Activated CD4-positive, alpha-beta T cell treated with anti-CD3 and anti-CD28 coated beads for 36 hours (primary cell): ENCODE measurements around the gene HOXA6. TPM values are rescaled to one million over a fixed set of nuclear protein-coding genes. Genes with fewer than 3 reads are reported as not detected.

Source experiments
- ATAC-seq: fragments of 200-7000 bp; cut with Tn5 transposase; one replicate; pipeline ENCODE4 v1.10.0; 2021; ENCODE audit warnings: mild to moderate bottlenecking, moderate library complexity
- CTCF ChIA-PET: fragments of 350-600 bp; sonication (Branson Sonifier 250); formaldehyde crosslinking; loops from one replicate; lab custom pipeline; 2021; ENCODE audit warnings: antibody characterized with exemption; lab: Charles Lee
- POLR2A ChIA-PET: fragments of 350-600 bp; sonication (Branson Sonifier 250); formaldehyde crosslinking; loops from one replicate; lab custom pipeline; 2021; ENCODE audit warnings: antibody characterized with exemption, inconsistent platforms; lab: Charles Lee
- DNase-seq: peaks from one replicate; pipeline ENCODE4 v3.0.0-alpha.2; 2020
- H3K27ac Mint-ChIP-seq: one replicate; pipeline ENCODE4 v1.8.0; 2021; ENCODE audit warnings: mixed read lengths
- H3K27me3 Mint-ChIP-seq: one replicate; pipeline ENCODE4 v1.8.0; 2021; ENCODE audit warnings: mixed read lengths
- H3K36me3 Mint-ChIP-seq: one replicate; pipeline ENCODE4 v1.8.0; 2021; ENCODE audit warnings: low read depth, mixed read lengths
- H3K4me1 Mint-ChIP-seq: one replicate; pipeline ENCODE4 v1.8.0; 2021; ENCODE audit warnings: mixed read lengths
- H3K4me3 Mint-ChIP-seq: one replicate; pipeline ENCODE4 v1.8.0; 2021; ENCODE audit warnings: mild to moderate bottlenecking, moderate library complexity, mixed read lengths
- H3K9me3 Mint-ChIP-seq: one replicate; pipeline ENCODE4 v1.8.0; 2021; ENCODE audit warnings: low read depth, mixed read lengths
- intact Hi-C, 2 experiments: fragments of 100-400 bp; cut with DNase I in 1 of 2; cut with micrococcal nuclease in 1 of 2; formaldehyde crosslinking; loops; one replicate each; pipeline versions ENCODE4 v1.14.2 to v1.15.1; 2022 to 2024; cut with DNase I, micrococcal nuclease
- total RNA-seq, 2 experiments: library from RNA; stranded (reverse); gene quantifications; one replicate each; pipeline ENCODE4 v1.2.3, GENCODE V29; 2021

The HOXA6 gene
- total RNA-seq, 2 experiments from 2014 or later, result not detected

DNA sequence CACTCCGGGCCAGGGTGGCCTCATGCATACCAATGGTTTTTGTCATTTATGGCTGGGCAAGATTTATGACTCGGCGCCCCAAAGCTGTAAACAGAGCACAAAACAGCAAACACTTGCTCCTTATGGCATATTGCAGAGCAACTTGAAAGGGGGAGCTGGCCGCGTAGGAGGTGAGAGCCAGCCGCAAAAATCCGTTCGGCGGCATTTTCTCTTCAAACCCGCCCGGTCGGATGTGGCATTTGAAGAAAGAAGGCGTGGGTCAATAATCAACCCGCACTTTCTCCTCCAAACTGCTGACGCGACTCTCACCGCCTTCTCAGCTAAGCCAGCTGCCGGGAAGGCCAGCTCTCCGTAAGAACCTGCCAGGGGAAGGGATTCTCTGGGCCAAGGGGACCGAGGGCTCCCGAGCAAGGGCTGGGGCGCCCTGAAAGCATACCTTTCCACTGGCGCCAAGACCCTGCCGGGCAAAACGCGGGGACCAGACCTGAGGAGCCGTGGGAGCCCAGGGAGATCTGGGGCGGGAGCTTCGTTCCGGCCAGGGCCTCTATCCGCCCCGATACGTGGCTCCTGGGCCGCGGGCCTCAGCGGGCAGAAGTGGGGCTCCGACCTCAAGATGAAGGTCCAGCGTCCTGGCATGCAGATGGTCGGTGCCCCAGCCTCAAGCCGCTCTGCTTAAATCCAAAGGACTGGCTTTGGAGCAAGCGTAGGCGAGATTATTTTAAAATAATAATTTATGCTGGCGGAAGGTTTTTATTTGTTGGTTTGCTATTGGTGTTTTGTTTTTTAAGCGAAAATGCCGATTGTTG is 32.1 kb downstream of the HOXA6 start:
- ChIA-PET CTCF (interaction anchor here (0.8 kb wide), 1 partner anchor 42 kb away, joined by 8 read pairs; no protein-coding TSS in a partner anchor), POLR2A (no interaction called here)

DNA sequence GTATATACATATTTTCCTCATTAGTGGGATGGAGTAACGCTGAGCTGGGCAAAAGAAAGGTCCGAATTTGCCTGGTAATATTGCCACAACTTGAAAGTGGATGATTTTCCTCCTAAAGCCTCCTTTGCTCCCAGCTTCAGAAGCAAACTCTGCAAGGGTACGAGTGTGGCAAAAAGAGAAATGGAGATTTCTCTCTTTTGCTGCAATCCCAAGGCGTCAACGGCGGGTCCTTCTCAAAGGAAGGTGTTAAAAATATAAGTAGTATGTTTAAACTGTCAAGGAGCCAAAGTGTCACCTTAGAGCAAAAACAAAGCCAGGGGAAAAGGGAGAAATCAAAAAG is 32.7 kb downstream of the HOXA6 start:
- ATAC-seq, result no peak
- H3K4me1 Mint-ChIP-seq, result no peaks in the 10 kb centered on the region
- no peaks in the 10 kb centered on the region for H3K9me3 Mint-ChIP-seq
- H3K4me3 Mint-ChIP-seq, result no peak overlapping the region
- intact Hi-C loops, result no loop called here
- ChIA-PET CTCF (interaction anchor here (0.7 kb wide), 1 partner anchor 203 kb away, joined by 3 read pairs; no protein-coding TSS in a partner anchor), POLR2A (no interaction called here)
- no peak for DNase-seq
- H3K27me3 Mint-ChIP-seq, result peaks cover 11% of the 10 kb centered on the region
- H3K36me3 Mint-ChIP-seq, result no peaks in the 10 kb centered on the region
- no peak overlapping the region for H3K27ac Mint-ChIP-seq

More for the DNA sequence above, 32.1 kb downstream of the HOXA6 start:
- no peaks in the 10 kb centered on the region for H3K36me3 Mint-ChIP-seq
- intact Hi-C loops, result no loop called here
- ATAC-seq (no peak), DNase-seq (no peak)
- H3K4me3 Mint-ChIP-seq, result no peak overlapping the region
- H3K27me3 Mint-ChIP-seq, result peaks cover 9% of the 10 kb centered on the region
- no peaks in the 10 kb centered on the region for H3K4me1 Mint-ChIP-seq
- no peak overlapping the region for H3K27ac Mint-ChIP-seq
- no peaks in the 10 kb centered on the region for H3K9me3 Mint-ChIP-seq

DNA sequence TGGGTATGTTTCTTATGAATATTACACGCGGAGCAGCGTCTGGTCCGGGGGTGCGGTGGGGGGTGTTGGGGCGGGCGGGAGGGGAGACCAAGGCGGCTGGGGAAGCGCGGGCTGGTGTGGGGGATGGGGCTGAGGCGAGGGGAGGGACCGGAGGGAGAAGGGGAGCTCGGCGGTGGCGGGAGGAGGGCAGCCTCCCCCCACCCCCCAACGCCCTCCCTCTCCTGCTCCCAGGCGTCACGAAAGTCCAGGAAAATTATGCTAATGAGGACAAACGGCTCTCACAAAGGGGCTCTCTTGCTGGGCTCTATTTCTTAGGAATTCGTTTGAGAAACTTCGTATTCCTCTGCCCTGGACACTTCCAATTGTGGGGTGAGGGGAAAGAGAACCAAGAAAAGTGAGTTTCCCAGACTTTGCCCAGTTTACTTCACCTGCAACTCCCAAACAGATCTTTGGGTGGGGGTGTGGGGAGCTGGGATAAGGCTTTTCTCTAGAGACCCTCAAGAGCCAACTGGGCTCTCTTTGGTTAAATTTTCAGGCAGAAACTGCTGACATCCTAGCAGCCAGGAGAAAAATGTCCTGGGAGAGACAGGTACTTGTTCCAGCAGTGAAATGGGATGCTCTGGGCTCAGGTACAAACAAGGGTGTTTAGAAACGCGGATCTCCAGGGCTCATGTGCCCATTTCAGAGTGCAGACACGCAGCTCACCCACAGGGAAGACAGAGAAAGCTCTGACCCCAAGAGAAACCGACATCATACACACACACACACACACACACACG is 33.4 kb downstream of the HOXA6 start:
- no peak for DNase-seq
- no peaks in the 10 kb centered on the region for H3K9me3 Mint-ChIP-seq
- ATAC-seq, result no peak
- H3K27me3 Mint-ChIP-seq, result peaks cover 11% of the 10 kb centered on the region
- H3K4me3 Mint-ChIP-seq, result no peak overlapping the region
- no peaks in the 10 kb centered on the region for H3K4me1 Mint-ChIP-seq
- H3K36me3 Mint-ChIP-seq, result no peaks in the 10 kb centered on the region
- intact Hi-C loops, result no loop called here
- no peak overlapping the region for H3K27ac Mint-ChIP-seq
- CTCF ChIA-PET, result interaction anchor here (0.6 to 0.7 kb wide), 2 partner anchors 22 to 202 kb away, joined by 3 read pairs; no protein-coding TSS in a partner anchor
- POLR2A ChIA-PET, result no interaction called here

DNA sequence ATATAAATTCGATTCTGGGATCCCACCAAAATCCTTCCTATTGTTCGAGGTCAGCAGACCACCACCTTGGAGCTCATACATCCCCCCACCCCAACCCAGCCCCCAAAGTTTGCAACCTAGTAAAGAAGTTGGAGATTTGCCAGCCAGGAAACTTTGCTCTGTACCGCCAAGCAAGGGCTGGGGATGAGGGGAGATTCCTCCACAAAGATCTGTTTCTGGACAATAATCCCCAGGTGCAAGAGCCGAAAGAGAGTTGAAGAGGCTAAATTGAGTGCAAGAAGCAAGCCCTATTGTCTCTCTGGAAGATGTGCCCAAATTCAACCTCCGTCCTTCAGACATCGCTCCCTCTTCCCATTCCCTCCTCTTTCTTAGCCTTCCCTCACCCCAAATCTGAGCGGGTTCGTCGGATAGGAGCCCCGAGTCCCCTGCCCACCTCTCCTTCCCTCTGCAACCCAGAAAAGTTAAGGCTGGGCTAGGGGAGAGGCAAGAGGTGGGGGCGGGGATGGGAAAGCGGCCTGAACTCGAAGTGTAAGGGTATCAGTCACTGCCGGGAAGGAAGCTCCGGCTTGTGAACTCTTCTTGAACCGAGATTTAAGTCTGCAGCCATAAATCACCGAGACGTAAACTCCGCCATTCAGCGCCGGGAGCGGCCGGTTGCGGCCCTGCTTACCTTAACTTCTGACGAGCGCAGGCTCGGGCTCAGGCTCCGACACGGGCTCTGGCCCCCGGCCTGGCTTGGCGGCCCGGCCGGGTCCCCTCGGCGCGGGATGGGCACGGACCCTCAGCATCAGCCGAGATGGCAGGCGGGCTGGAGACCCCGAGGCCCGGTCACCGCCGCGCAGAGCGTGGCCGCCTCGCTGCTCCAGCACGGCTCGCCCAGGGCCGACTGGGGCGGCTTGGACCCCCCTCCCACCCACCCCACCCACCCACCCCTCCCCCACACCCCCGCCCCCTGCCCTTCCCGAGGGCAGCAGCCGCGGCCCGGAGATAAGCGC is 34.3 kb downstream of the HOXA6 start:
- ChIA-PET POLR2A (no interaction called here), CTCF (no interaction called here)
- no peaks in the 10 kb centered on the region for H3K9me3 Mint-ChIP-seq
- H3K27ac Mint-ChIP-seq, result no peak overlapping the region
- peaks cover 11% of the 10 kb centered on the region for H3K27me3 Mint-ChIP-seq
- no peaks in the 10 kb centered on the region for H3K36me3 Mint-ChIP-seq
- no peak overlapping the region for H3K4me3 Mint-ChIP-seq
- intact Hi-C loops, result no loop called here
- no peak for ATAC-seq
- no peak for DNase-seq
- H3K4me1 Mint-ChIP-seq, result no peaks in the 10 kb centered on the region

DNA sequence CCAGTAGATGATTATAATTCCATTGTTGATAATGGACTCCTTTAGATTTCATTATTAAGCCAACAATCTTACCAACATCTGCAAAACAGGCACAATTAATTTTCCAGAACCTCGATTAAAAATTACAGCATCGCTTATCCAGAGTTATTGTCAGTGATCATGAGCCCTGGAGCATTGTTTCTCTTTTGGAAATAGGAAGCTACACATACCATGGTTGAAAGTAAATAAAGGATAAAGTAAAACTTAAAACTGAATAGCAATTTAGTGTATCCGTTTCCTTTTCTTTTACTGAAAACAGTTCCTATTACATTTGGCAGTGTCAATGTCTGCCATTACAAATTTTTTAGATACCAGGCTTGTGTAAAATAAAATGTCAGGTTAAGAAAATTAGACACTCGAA is 35.2 kb downstream of the HOXA6 start:
- intact Hi-C loops, result no loop called here
- Mint-ChIP-seq H3K4me1 (no peaks in the 10 kb centered on the region), H3K36me3 (no peaks in the 10 kb centered on the region), H3K4me3 (no peak overlapping the region), H3K9me3 (no peaks in the 10 kb centered on the region), H3K27me3 (peaks cover 13% of the 10 kb centered on the region), H3K27ac (no peak overlapping the region)
- ATAC-seq, result no peak
- ChIA-PET POLR2A (no interaction called here), CTCF (no interaction called here)
- no peak for DNase-seq

DNA sequence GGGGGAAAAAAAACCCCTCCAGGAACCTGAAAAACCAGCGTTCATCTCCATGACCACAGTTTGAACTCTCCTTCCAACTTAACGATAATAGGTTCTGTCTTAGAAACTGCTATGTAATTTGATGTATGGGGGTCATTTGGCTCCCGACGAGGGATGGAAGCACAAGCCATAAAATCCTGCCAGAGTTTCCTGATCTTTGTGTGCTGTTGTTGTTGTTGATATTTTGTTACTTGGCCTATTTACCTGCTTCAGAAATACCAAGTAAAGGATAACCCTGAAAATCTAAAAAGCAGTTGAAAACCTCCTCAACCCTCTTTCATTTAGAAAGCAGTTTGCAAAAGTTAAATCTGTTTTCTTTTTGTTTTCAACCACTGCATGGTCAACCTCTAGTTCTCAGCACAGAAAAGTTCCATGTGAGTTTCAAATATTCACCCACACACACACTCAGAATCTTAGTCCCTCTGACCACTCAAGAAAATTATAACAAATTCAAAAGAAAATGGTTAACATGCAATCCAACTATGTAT is 35.8 kb downstream of the HOXA6 start:
- ChIA-PET CTCF (no interaction called here), POLR2A (no interaction called here)
- H3K4me1 Mint-ChIP-seq, result no peaks in the 10 kb centered on the region
- ATAC-seq, result no peak
- no peak for DNase-seq
- no peak overlapping the region for H3K27ac Mint-ChIP-seq
- H3K27me3 Mint-ChIP-seq, result peaks cover 13% of the 10 kb centered on the region
- no peak overlapping the region for H3K4me3 Mint-ChIP-seq
- H3K9me3 Mint-ChIP-seq, result no peaks in the 10 kb centered on the region
- intact Hi-C loops, result no loop called here
- H3K36me3 Mint-ChIP-seq, result no peaks in the 10 kb centered on the region

DNA sequence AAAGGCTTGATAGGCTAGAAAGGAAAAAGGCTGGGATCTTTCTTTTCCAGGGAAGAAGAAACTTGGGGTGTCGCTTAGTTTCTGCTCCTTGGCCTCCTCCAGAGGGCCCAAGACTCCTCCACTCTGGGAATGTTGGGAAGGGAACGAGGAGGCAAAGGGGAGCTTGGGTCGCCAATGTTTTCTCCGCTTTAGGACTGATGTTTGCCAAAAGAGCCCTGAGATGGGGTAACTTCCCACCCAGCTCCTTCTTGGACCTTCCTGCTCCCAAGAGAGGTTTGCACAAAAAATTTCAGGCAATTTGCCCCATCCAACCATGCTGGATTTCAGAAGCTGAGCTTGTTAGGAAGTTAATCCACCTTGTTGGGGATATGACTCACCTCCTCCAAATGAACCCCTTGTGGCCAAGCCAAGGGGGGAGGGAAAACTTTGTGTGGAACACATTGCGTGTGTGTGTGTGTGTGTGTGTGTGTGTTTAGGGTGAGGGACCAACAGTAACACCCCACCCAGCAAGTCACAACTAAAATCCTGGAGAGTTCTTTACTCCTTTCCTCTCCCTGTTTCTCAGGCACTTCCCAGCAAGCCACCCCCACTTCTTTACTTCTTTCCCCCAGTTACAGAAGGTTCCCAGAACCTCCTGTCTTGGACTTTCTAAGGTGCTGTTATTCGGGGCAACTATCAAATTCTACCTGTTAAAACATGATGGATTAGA is 36.4 kb downstream of the HOXA6 start:
- H3K27ac Mint-ChIP-seq, result no peak overlapping the region
- peaks cover 11% of the 10 kb centered on the region for H3K27me3 Mint-ChIP-seq
- DNase-seq (no peak), ATAC-seq (no peak)
- H3K36me3 Mint-ChIP-seq, result no peaks in the 10 kb centered on the region
- ChIA-PET CTCF (no interaction called here), POLR2A (no interaction called here)
- H3K4me3 Mint-ChIP-seq, result no peak overlapping the region
- intact Hi-C loops, result no loop called here
- no peaks in the 10 kb centered on the region for H3K4me1 Mint-ChIP-seq
- H3K9me3 Mint-ChIP-seq, result no peaks in the 10 kb centered on the region

DNA sequence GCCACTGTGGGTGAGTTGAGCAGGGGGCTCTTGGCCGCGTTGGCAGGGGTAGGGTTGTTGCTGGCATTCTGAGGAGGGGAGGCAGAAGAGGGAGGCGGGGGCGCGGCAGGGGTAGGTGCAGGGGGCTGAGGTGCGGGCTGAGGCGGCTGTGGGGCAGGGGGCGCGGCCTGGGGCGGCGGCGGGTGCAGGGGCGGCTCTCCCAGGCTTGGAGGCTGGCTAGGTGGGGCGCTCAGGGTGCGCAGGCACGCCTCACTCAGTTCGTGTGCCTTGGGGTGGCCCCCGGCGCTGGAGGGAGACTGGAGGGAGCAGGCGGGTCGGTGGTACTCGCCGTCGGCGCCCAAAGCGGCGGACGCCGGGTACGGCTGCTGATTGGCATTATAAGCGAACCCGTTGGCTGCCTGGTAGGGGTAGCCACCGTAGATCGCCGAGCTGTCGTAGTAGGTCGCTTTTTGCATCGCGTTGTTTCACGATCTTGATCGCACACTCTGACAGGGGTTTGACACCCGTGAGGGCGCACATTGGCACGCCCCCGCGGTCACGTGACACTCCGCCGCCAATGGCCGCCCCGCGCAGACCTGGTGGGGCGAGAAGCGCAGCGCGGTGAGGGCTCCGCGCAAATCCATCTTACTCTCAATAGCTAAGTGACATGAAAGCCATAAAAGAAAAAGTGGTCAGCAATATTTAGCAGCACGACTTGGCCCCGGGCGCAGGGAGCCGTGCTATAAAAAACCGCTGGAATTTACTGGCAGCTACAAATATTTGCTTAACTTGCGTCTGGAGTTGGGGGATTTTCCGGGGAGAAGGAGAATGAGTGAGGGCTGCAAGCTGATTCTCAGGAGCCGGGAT is 37.2 kb downstream of the HOXA6 start:
- H3K27ac Mint-ChIP-seq, result no peak overlapping the region
- H3K4me3 Mint-ChIP-seq, result no peak overlapping the region
- ChIA-PET CTCF (interaction anchor here (1.0 kb wide), 1 partner anchor 25 kb away, joined by 3 read pairs; no protein-coding TSS in a partner anchor), POLR2A (no interaction called here)
- no peaks in the 10 kb centered on the region for H3K4me1 Mint-ChIP-seq
- peaks cover 18% of the 10 kb centered on the region for H3K27me3 Mint-ChIP-seq
- DNase-seq (no peak), ATAC-seq (no peak)
- H3K36me3 Mint-ChIP-seq, result no peaks in the 10 kb centered on the region
- H3K9me3 Mint-ChIP-seq, result no peaks in the 10 kb centered on the region
- intact Hi-C loops, result no loop called here

DNA sequence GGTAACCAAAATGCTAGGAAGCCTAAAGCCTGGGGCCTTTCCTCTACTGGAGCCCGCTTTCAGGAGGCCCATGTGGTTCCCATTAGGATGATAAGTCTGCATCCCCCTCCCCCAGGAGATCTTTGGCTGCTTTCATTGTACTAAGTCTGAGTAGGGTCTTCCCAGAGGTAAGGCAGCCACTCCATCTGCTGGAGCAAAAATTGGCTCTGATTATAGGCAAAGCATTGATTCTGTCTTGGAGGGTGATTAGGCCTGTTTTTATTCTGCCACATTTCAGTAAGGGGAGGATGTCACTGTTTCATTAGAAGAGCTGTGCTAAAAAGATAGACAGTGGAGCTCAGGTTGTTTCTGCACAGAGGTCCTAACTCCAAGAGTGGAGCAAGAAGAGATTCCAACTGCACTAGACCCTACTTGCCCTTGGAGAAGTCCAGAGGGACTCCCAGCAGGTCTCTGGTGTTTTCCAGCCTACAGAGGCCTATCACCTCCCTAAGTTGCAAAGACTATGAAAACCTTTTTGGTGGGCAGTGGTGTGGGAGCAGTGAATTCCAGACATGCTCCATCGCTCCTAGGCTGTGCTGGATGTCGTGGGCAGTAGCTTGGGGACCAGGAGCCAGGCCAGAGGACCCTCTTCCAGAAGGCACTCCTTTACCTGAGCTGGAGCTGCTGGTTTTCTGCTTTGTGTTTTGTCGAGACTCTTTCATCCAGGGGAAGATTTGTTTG is 37.9 kb downstream of the HOXA6 start:
- H3K4me3 Mint-ChIP-seq, result no peak overlapping the region
- intact Hi-C loops, result no loop called here
- H3K27ac Mint-ChIP-seq, result no peak overlapping the region
- peaks cover 22% of the 10 kb centered on the region for H3K27me3 Mint-ChIP-seq
- no peaks in the 10 kb centered on the region for H3K4me1 Mint-ChIP-seq
- ChIA-PET CTCF (interaction anchor here (1.0 kb wide), 1 partner anchor 25 kb away, joined by 3 read pairs; no protein-coding TSS in a partner anchor), POLR2A (no interaction called here)
- no peaks in the 10 kb centered on the region for H3K36me3 Mint-ChIP-seq
- H3K9me3 Mint-ChIP-seq, result no peaks in the 10 kb centered on the region
- ATAC-seq (no peak), DNase-seq (no peak)
